ENCODE data around the gene RNF220. TPM values are rescaled to one million over a fixed set of nuclear protein-coding genes. Genes with fewer than 3 reads are reported as not detected.

RNF220 gene
- total and polyA plus RNA-seq, 7 donors, result 49.5 to 122 (median 82.8) TPM

- H3K4me1 ChIP-seq, result peaks cover 0 to 13% (median 3%) of the 10 kb centered on the region in 4 donors
- no peak overlapping the region for H3K4me3 ChIP-seq
- TF ChIP-seq POLR2AphosphoS5 (IDR thresholded peaks at IDR 0.05) (no peak), POLR2A (IDR thresholded peaks at IDR 0.05) (no peak), CTCF (IDR thresholded peaks at IDR 0.05) (no peak), EP300 (IDR thresholded peaks at IDR 0.05) (no peak)
- H3K36me3 ChIP-seq, result no peaks in the 10 kb centered on the region
- peaks cover 0 to 33% (median 0%) of the 10 kb centered on the region in 3 donors for H3K27me3 ChIP-seq
- 80 to 85% methylated on average over 20 of the region's 20 CpGs for WGBS, 2 donors
- no peak for DNase-seq
- intact Hi-C loops (cut with DNase I), result loop anchor here (10.0 kb wide), 1 partner anchor 121 kb away; no protein-coding TSS in a partner anchor
- no peak overlapping the region for H3K27ac ChIP-seq
- H3K9me3 ChIP-seq, result no peaks in the 10 kb centered on the region
Measured at GRCh38 chr1:44505210-44505993, 100.3 kb downstream of the RNF220 start.

- H3K4me1 ChIP-seq, result no peaks in the 10 kb centered on the region
- peaks cover 0 to 24% (median 0%) of the 10 kb centered on the region in 3 donors for H3K27me3 ChIP-seq
- no peak for DNase-seq
- no peaks in the 10 kb centered on the region for H3K36me3 ChIP-seq
- no peak overlapping the region for H3K4me3 ChIP-seq
- no peak overlapping the region for H3K27ac ChIP-seq
- 74 to 75% methylated on average over 26 of the region's 26 CpGs for WGBS, 2 donors
- TF ChIP-seq POLR2AphosphoS5 (IDR thresholded peaks at IDR 0.05) (no peak), CTCF (IDR thresholded peaks at IDR 0.05) (no peak), EP300 (IDR thresholded peaks at IDR 0.05) (no peak), POLR2A (IDR thresholded peaks at IDR 0.05) (no peak)
- no peaks in the 10 kb centered on the region for H3K9me3 ChIP-seq
- intact Hi-C loops (cut with DNase I), result loop anchor here (10.0 kb wide), 1 partner anchor 123 kb away; no protein-coding TSS in a partner anchor
Measured at GRCh38 chr1:44507490-44508396, 102.7 kb downstream of the RNF220 start.

GRCh38 chr1:44508397-44508745 lies 103.3 kb downstream of the RNF220 start:
- no peaks in the 10 kb centered on the region for H3K9me3 ChIP-seq
- no peaks in the 10 kb centered on the region for H3K36me3 ChIP-seq
- DNase-seq, result no peak
- peaks cover 0 to 24% (median 0%) of the 10 kb centered on the region in 3 donors for H3K27me3 ChIP-seq
- intact Hi-C loops (cut with DNase I), result loop anchor here (10.0 kb wide), 1 partner anchor 124 kb away; no protein-coding TSS in a partner anchor
- no peak overlapping the region for H3K4me3 ChIP-seq
- WGBS, 2 donors, result 84 to 90% methylated on average over 5 of the region's 5 CpGs
- no peak overlapping the region for H3K27ac ChIP-seq
- no peaks in the 10 kb centered on the region for H3K4me1 ChIP-seq
- TF ChIP-seq POLR2AphosphoS5 (IDR thresholded peaks at IDR 0.05) (no peak), EP300 (IDR thresholded peaks at IDR 0.05) (no peak), POLR2A (IDR thresholded peaks at IDR 0.05) (no peak), CTCF (IDR thresholded peaks at IDR 0.05) (no peak)

- 74 to 79% methylated on average over 3 of the region's 3 CpGs for WGBS, 2 donors
- DNase-seq, result no peak
- H3K27me3 ChIP-seq, result peaks cover 0 to 29% (median 0%) of the 10 kb centered on the region in 3 donors
- H3K27ac ChIP-seq, result no peak overlapping the region
- intact Hi-C loops (cut with DNase I), result no loop called here
- H3K36me3 ChIP-seq, result no peaks in the 10 kb centered on the region
- H3K4me1 ChIP-seq, result no peaks in the 10 kb centered on the region
- H3K4me3 ChIP-seq, result no peak overlapping the region
- H3K9me3 ChIP-seq, result no peaks in the 10 kb centered on the region
- TF ChIP-seq POLR2A (IDR thresholded peaks at IDR 0.05) (no peak), EP300 (IDR thresholded peaks at IDR 0.05) (no peak), CTCF (IDR thresholded peaks at IDR 0.05) (no peak), POLR2AphosphoS5 (IDR thresholded peaks at IDR 0.05) (no peak)
Measured at GRCh38 chr1:44511363-44511762, 106.3 kb downstream of the RNF220 start.
